A673 (cell line): ENCODE data around the gene STAU1.

Source experiments
- CTCF ChIP-seq: fragments of 300-800, 200-600 bp; sonication (generic); conservative IDR thresholded peaks from 2 replicates; pipeline ENCODE4 v1.5.1; 2017; ENCODE audit warnings: low read depth, mild to moderate bottlenecking, antibody characterized with exemption, low read length, moderate library complexity, mixed read lengths
- EZH2 ChIP-seq: fragments of 200-600 bp; sonication (generic); IDR thresholded peaks from 2 replicates; pipeline ENCODE4 v1.6.1; 2017; ENCODE audit warnings: borderline replicate concordance, low read depth, mild to moderate bottlenecking, mixed read lengths, antibody characterized with exemption, low read length; ENCODE audit not compliant: poor library complexity, severe bottlenecking

DNA sequence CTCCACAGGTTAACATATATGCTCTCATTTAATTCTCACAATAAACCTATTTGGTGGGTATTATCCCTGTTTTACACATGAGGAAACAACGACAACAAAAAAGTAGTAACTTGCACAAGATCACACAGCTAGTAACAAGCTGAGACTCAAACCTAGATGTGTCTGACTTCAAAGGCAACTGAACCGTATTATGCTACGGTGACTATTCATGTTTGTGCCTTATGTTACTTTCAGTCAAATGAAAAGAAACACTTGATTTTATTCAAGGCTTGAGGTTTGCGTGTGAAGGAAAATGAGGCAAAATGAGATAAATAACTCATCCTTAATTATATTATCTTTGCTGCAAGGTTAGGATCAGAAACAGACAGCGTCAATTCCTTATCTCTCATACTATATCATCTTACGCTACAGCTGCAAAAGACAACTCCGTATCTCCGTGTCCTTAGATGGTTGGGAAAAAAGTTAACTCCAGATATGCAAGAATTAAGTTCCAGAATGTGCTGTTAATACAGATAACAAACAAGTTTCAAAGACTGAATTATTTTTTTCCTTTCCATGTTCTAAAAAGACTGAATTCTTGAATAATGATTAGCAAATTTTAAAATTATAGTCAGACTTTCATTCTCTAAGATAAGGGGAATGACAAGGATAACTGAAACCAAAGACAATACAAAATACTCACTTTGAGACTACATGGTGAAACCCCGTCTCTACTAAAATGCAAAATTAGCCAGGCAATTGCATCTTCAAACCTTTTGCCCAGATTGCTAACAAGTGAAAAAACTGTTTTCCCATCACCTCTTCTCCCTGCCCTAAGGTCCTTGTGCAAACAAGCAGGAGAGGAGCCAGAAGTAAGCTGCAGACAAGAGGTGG is 27.8 kb downstream of the STAU1 start:
- no peak for TF ChIP-seq CTCF
- no peak for TF ChIP-seq EZH2
